ENCODE data around the gene DCAF12L2. TPM values are rescaled to one million over a fixed set of nuclear protein-coding genes. Genes with fewer than 3 reads are reported as not detected.

DCAF12L2 gene
- total and polyA plus RNA-seq, 7 experiments from 2014 or later, result 0.21 TPM; not detected in 6

GRCh38 chrX:126164689-126165400, 1.2 kb downstream of the DCAF12L2 start:
- intact Hi-C loops (cut with micrococcal nuclease), result no loop called here
- no peak overlapping the region for H3K4me3 ChIP-seq (ENCODE audit: low read length)
- Mint-ChIP-seq H3K27me3 (peaks cover 4 to 22% (median 19%) of the 10 kb centered on the region in 5 donors), H3K36me3 (no peaks in the 10 kb centered on the region), H3K9me3 (peaks cover 0 to 5% (median 0%) of the 10 kb centered on the region in 11 donors), H3K4me1 (no peaks in the 10 kb centered on the region), H3K27ac (no peak overlapping the region), H3K4me3 (peak overlapping the region in 3 of 10 donors; percentile 37 to 64 (median 39))
- H3K27me3 ChIP-seq (ENCODE audit: control insufficient read depth in 2 of 2, insufficient read depth in 2 of 2, low read length in 2 of 2), result no peaks in the 10 kb centered on the region
- ChIA-PET POLR2A (no interaction called here), CTCF (no interaction called here)
- H3K27ac ChIP-seq (ENCODE audit: low read depth, low read length), result no peak overlapping the region
- no peaks in the 10 kb centered on the region for H3K9me3 ChIP-seq (ENCODE audit: control insufficient read depth in 2 of 3, low read length in 3 of 3)
- no peaks in the 10 kb centered on the region for H3K36me3 ChIP-seq (ENCODE audit: control insufficient read depth in 2 of 3, insufficient read depth in 3 of 3, low read length in 3 of 3)
- no peak for DNase-seq
- no peak for ATAC-seq
- no peaks in the 10 kb centered on the region for H3K4me1 ChIP-seq (ENCODE audit: control insufficient read depth in 2 of 2, insufficient read depth in 2 of 2, low read length in 2 of 2)

- Mint-ChIP-seq H3K4me3 (peak overlapping the region in 2 of 10 donors; percentile 13 to 64), H3K27me3 (peaks cover 4 to 22% (median 19%) of the 10 kb centered on the region in 5 donors), H3K27ac (no peak overlapping the region), H3K9me3 (peaks cover 0 to 5% (median 0%) of the 10 kb centered on the region in 11 donors), H3K36me3 (no peaks in the 10 kb centered on the region), H3K4me1 (no peaks in the 10 kb centered on the region)
- ATAC-seq (no peak), DNase-seq (no peak)
- Histone ChIP-seq H3K27ac (ENCODE audit: low read depth, low read length) (no peak overlapping the region), H3K27me3 (ENCODE audit: control insufficient read depth in 2 of 2, insufficient read depth in 2 of 2, low read length in 2 of 2) (no peaks in the 10 kb centered on the region), H3K36me3 (ENCODE audit: control insufficient read depth in 2 of 3, insufficient read depth in 3 of 3, low read length in 3 of 3) (no peaks in the 10 kb centered on the region), H3K4me3 (ENCODE audit: low read length) (no peak overlapping the region), H3K4me1 (ENCODE audit: control insufficient read depth in 2 of 2, insufficient read depth in 2 of 2, low read length in 2 of 2) (no peaks in the 10 kb centered on the region), H3K9me3 (ENCODE audit: control insufficient read depth in 2 of 3, low read length in 3 of 3) (no peaks in the 10 kb centered on the region)
- POLR2A ChIA-PET, result no interaction called here
- intact Hi-C loops (cut with micrococcal nuclease), result no loop called here
- CTCF ChIA-PET, result no interaction called here
Measured at GRCh38 chrX:126164226-126164625, 1.9 kb downstream of the DCAF12L2 start.

GRCh38 chrX:126141014-126141413, 25.1 kb downstream of the DCAF12L2 start:
- no peaks in the 10 kb centered on the region for H3K27me3 ChIP-seq (ENCODE audit: control insufficient read depth in 2 of 2, insufficient read depth in 2 of 2, low read length in 2 of 2)
- H3K36me3 ChIP-seq (ENCODE audit: control insufficient read depth in 2 of 3, insufficient read depth in 3 of 3, low read length in 3 of 3), result no peaks in the 10 kb centered on the region
- H3K9me3 ChIP-seq (ENCODE audit: control insufficient read depth in 2 of 3, low read length in 3 of 3), result no peaks in the 10 kb centered on the region
- H3K4me1 ChIP-seq (ENCODE audit: control insufficient read depth in 2 of 2, insufficient read depth in 2 of 2, low read length in 2 of 2), result no peaks in the 10 kb centered on the region
- H3K4me1 Mint-ChIP-seq, result no peaks in the 10 kb centered on the region
- no peak overlapping the region for H3K4me3 Mint-ChIP-seq
- no peak overlapping the region for H3K27ac ChIP-seq (ENCODE audit: low read depth, low read length)
- intact Hi-C loops (cut with micrococcal nuclease), result no loop called here
- no peak overlapping the region for H3K4me3 ChIP-seq (ENCODE audit: low read length)
- CTCF ChIA-PET, result no interaction called here
- no peak overlapping the region for H3K27ac Mint-ChIP-seq
- H3K36me3 Mint-ChIP-seq, result no peaks in the 10 kb centered on the region
- H3K27me3 Mint-ChIP-seq, result no peaks in the 10 kb centered on the region
- DNase-seq, result no peak
- ATAC-seq, result no peak
- POLR2A ChIA-PET, result no interaction called here
- H3K9me3 Mint-ChIP-seq, result peaks cover 0 to 13% (median 0%) of the 10 kb centered on the region in 11 donors

GRCh38 chrX:126137899-126138298, 28.2 kb downstream of the DCAF12L2 start:
- intact Hi-C loops (cut with micrococcal nuclease), result no loop called here
- H3K4me3 Mint-ChIP-seq, result no peak overlapping the region

GRCh38 chrX:126124721-126125120, 41.4 kb downstream of the DCAF12L2 start:
- CTCF ChIA-PET, result no interaction called here
- no peak overlapping the region for H3K4me3 ChIP-seq (ENCODE audit: low read length)
- H3K27me3 ChIP-seq (ENCODE audit: control insufficient read depth in 2 of 2, insufficient read depth in 2 of 2, low read length in 2 of 2), result no peaks in the 10 kb centered on the region
- H3K9me3 ChIP-seq (ENCODE audit: control insufficient read depth in 2 of 3, low read length in 3 of 3), result no peaks in the 10 kb centered on the region
- H3K36me3 ChIP-seq (ENCODE audit: control insufficient read depth in 2 of 3, insufficient read depth in 3 of 3, low read length in 3 of 3), result no peaks in the 10 kb centered on the region
- Mint-ChIP-seq H3K4me1 (no peaks in the 10 kb centered on the region), H3K9me3 (peaks cover 0 to 5% (median 0%) of the 10 kb centered on the region in 11 donors), H3K36me3 (no peaks in the 10 kb centered on the region), H3K4me3 (no peak overlapping the region), H3K27ac (no peak overlapping the region), H3K27me3 (no peaks in the 10 kb centered on the region)
- POLR2A ChIA-PET, result no interaction called here
- H3K27ac ChIP-seq (ENCODE audit: low read depth, low read length), result no peak overlapping the region
- no peak for DNase-seq
- no peak for ATAC-seq
- intact Hi-C loops (cut with micrococcal nuclease), result no loop called here
- H3K4me1 ChIP-seq (ENCODE audit: control insufficient read depth in 2 of 2, insufficient read depth in 2 of 2, low read length in 2 of 2), result no peaks in the 10 kb centered on the region

More at GRCh38 chrX:126137899-126138298, 28.2 kb downstream of the DCAF12L2 start:
- Histone ChIP-seq H3K9me3 (ENCODE audit: control insufficient read depth in 2 of 3, low read length in 3 of 3) (no peaks in the 10 kb centered on the region), H3K27ac (ENCODE audit: low read depth, low read length) (no peak overlapping the region), H3K27me3 (ENCODE audit: control insufficient read depth in 2 of 2, insufficient read depth in 2 of 2, low read length in 2 of 2) (no peaks in the 10 kb centered on the region), H3K4me3 (ENCODE audit: low read length) (no peak overlapping the region), H3K36me3 (ENCODE audit: control insufficient read depth in 2 of 3, insufficient read depth in 3 of 3, low read length in 3 of 3) (no peaks in the 10 kb centered on the region), H3K4me1 (ENCODE audit: control insufficient read depth in 2 of 2, insufficient read depth in 2 of 2, low read length in 2 of 2) (no peaks in the 10 kb centered on the region)
- Mint-ChIP-seq H3K9me3 (peaks cover 0 to 21% (median 0%) of the 10 kb centered on the region in 11 donors), H3K27me3 (no peaks in the 10 kb centered on the region), H3K4me1 (no peaks in the 10 kb centered on the region), H3K36me3 (no peaks in the 10 kb centered on the region), H3K27ac (no peak overlapping the region)
- ChIA-PET CTCF (no interaction called here), POLR2A (no interaction called here)
- no peak for ATAC-seq
- no peak for DNase-seq
